OCI-LY1 (cell line): ENCODE data around the gene EEF1AKMT1.

Experiments
- CTCF ChIP-seq: fragments of 200-600 bp; sonication (generic), shearing (Covaris generic); IDR thresholded peaks from 2 replicates; pipeline ENCODE4 v1.5.1; 2017; ENCODE audit warnings: mild to moderate bottlenecking, antibody characterized with exemption, low read length, moderate library complexity, mixed read lengths
- EZH2 ChIP-seq: fragments of 200-600 bp; sonication (generic), shearing (Covaris generic); IDR thresholded peaks from 2 replicates; pipeline ENCODE4 v1.8.0; 2017; ENCODE audit warnings: borderline replicate concordance, mixed run types, mild to moderate bottlenecking, antibody characterized with exemption, low read length, moderate library complexity, mixed read lengths

- TF ChIP-seq CTCF (no peak), EZH2 (no peak)
Observed at GRCh38 chr13:20689291-20689690, 84.5 kb downstream of the EEF1AKMT1 start.
